Activated CD8-positive, alpha-beta T cell treated with anti-CD3 and anti-CD28 coated beads for 36 hours (primary cell): Measurements from ENCODE around the gene RAB25. TPM values are rescaled to one million over a fixed set of nuclear protein-coding genes. Genes with fewer than 3 reads are reported as not detected.
A peak's percentile ranks its signal among the peaks of the same experiment; 100 is the strongest.

Experiments used
- ATAC-seq: fragments of 200-7000 bp; cut with Tn5 transposase; one replicate; pipeline ENCODE4 v1.10.0; 2021; ENCODE audit warnings: mild to moderate bottlenecking, moderate library complexity
- CTCF ChIA-PET: fragments of 350-600 bp; sonication (Branson Sonifier 250); formaldehyde crosslinking; loops from one replicate; lab custom pipeline; 2021; ENCODE audit warnings: antibody characterized with exemption; lab: Charles Lee
- POLR2A ChIA-PET: fragments of 350-600 bp; sonication (Branson Sonifier 250); formaldehyde crosslinking; loops from one replicate; lab custom pipeline; 2021; ENCODE audit warnings: antibody characterized with exemption; lab: Charles Lee
- DNase-seq: peaks from one replicate; pipeline ENCODE4 v3.0.0-alpha.2; 2020
- H3K27ac Mint-ChIP-seq: one replicate; pipeline ENCODE4 v1.8.0; 2021; ENCODE audit warnings: mild to moderate bottlenecking, mixed read lengths
- H3K27me3 Mint-ChIP-seq: one replicate; pipeline ENCODE4 v1.8.0; 2021; ENCODE audit warnings: mixed read lengths
- H3K36me3 Mint-ChIP-seq: one replicate; pipeline ENCODE4 v1.8.0; 2021; ENCODE audit warnings: low read depth, mixed read lengths
- H3K4me1 Mint-ChIP-seq: one replicate; pipeline ENCODE4 v1.8.0; 2021; ENCODE audit warnings: low read depth, mixed read lengths
- H3K4me3 Mint-ChIP-seq: one replicate; pipeline ENCODE4 v1.8.0; 2021; ENCODE audit warnings: mild to moderate bottlenecking, moderate library complexity, mixed read lengths
- H3K9me3 Mint-ChIP-seq: one replicate; pipeline ENCODE4 v1.8.0; 2021; ENCODE audit warnings: mixed read lengths
- CTCF ChIP-seq: fragments of 200-600 bp; IDR thresholded peaks from one replicate; pipeline ENCODE4 v1.8.0; 2022; ENCODE audit warnings: antibody characterized with exemption, mild to moderate bottlenecking
- intact Hi-C: fragments of 100-400 bp; cut with micrococcal nuclease; formaldehyde crosslinking; loops from one replicate; pipeline ENCODE4 v1.10.0; 2022
- total RNA-seq, 2 experiments: library from RNA; stranded (reverse); gene quantifications; one replicate each; pipeline ENCODE4 v1.2.3, GENCODE V29; 2021

The RAB25 gene
- total RNA-seq, 2 experiments from 2014 or later, result 0.49 to 0.63 TPM

- ATAC-seq (no peak), DNase-seq (no peak)
- intact Hi-C loops, result no loop called here
- H3K4me3 Mint-ChIP-seq, result no peak overlapping the region
- peaks cover 11% of the 10 kb centered on the region for H3K27me3 Mint-ChIP-seq
- CTCF ChIA-PET, result interaction anchor here (1.0 to 22.5 kb wide), 4 partner anchors 9 to 32 kb away, joined by 3 to 772 read pairs (median 6); partner anchors contain the start of gene LMNA
- POLR2A ChIA-PET, result interaction anchor here (7.5 to 8.0 kb wide), 2 partner anchors 16 to 28 kb away, joined by 94 to 151 read pairs; partner anchors contain the start of gene LMNA
- H3K4me1 Mint-ChIP-seq, result peaks cover 72% of the 10 kb centered on the region
- H3K27ac Mint-ChIP-seq, result peak overlapping the region; percentile 11
- no peak for TF ChIP-seq CTCF
- H3K36me3 Mint-ChIP-seq, result no peaks in the 10 kb centered on the region
- no peaks in the 10 kb centered on the region for H3K9me3 Mint-ChIP-seq
These were observed 39.4 kb downstream of the RAB25 start for GRCh38 chr1:156100205-156100995.

DNA sequence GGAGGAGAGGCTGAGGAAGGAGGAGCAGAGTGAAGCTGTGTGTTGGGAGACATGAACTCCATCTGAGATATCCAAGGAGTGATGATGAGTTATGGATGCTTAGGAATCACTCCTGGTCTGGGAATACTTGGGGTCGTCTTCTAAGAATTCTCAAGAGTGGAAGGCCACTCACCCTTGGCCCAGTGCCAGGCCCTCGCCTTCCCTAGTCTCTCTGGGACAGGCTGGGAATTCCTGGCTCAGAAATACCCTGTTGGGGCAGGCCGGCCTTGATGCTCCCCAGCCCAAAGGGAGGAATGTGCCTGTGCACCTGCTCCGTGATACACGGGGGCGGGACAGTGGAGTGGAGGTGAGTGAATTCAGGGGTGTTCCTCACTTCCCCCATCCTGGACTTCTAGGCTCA is 40.9 kb downstream of the RAB25 start:
- ChIA-PET CTCF (interaction anchor here (1.0 to 22.5 kb wide), 3 partner anchors 11 to 30 kb away, joined by 3 to 772 read pairs (median 5); no protein-coding TSS in a partner anchor), POLR2A (interaction anchor here (1.2 to 3.6 kb wide), 6 partner anchors 12 to 122 kb away, joined by 3 to 24 read pairs (median 5); partner anchors contain the start of gene LMNA)
- TF ChIP-seq CTCF, result no peak
- no peak for DNase-seq
- H3K4me1 Mint-ChIP-seq, result peaks cover 70% of the 10 kb centered on the region
- no peak for ATAC-seq
- no peak overlapping the region for H3K4me3 Mint-ChIP-seq
- H3K27ac Mint-ChIP-seq, result no peak overlapping the region
- H3K36me3 Mint-ChIP-seq, result no peaks in the 10 kb centered on the region
- no peaks in the 10 kb centered on the region for H3K9me3 Mint-ChIP-seq
- peaks cover 9% of the 10 kb centered on the region for H3K27me3 Mint-ChIP-seq
- intact Hi-C loops, result no loop called here

DNA sequence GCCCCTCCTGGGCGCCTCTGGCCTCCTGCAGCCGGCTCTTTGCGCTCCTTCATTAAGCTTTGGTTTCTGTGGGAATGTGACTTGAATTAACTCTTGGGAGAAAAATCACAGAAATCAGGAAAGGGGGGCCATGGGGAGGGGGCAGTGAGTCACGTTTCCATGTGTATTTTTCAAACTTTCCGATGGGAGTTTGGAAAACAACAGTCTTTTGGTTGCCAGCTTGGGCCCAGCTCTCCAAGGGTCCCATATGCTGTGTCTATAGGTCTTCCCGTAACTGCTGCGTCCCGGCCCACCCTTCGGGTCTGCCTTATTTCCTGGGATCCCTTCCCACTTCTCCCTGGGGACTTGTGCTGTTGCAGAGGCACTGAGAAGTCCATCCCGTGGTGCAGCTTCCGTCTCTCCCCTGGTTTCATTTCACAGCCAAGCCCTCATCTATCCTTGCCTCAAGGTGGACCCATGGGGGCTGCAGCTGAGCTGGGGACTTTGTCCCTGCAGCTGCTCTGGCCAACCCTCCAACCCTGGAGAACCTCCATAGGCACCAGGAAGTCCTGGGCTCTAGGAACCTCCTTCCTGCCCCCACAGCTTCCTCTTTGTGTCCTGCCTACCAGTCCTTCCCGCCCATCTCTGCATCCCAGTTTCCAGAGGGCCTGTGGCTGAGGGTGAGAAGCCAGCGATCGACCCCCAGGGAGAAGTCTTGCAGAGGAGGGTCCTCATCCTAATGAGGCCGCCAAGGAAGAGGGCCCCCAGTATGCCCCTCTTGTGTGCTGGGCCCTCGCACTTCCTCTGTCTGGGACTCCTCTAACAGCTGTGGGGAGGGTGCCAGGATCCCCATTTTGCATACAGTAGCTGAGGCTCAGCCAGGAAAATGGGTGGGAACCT is 41.9 kb downstream of the RAB25 start:
- DNase-seq (no peak), ATAC-seq (no peak)
- no peak for TF ChIP-seq CTCF
- intact Hi-C loops, result no loop called here
- peak overlapping the region; percentile 71 for H3K27ac Mint-ChIP-seq
- H3K4me3 Mint-ChIP-seq, result no peak overlapping the region
- peaks cover 8% of the 10 kb centered on the region for H3K27me3 Mint-ChIP-seq
- CTCF ChIA-PET, result interaction anchor here (1.6 to 22.5 kb wide), 2 partner anchors 12 to 29 kb away, joined by 5 to 772 read pairs; no protein-coding TSS in a partner anchor
- POLR2A ChIA-PET, result interaction anchor here (0.7 to 3.6 kb wide), 9 partner anchors 11 to 180 kb away, joined by 3 to 24 read pairs (median 4); partner anchors contain the start of genes LMNA and SMG5
- peaks cover 67% of the 10 kb centered on the region for H3K4me1 Mint-ChIP-seq
- no peaks in the 10 kb centered on the region for H3K9me3 Mint-ChIP-seq
- H3K36me3 Mint-ChIP-seq, result no peaks in the 10 kb centered on the region

DNA sequence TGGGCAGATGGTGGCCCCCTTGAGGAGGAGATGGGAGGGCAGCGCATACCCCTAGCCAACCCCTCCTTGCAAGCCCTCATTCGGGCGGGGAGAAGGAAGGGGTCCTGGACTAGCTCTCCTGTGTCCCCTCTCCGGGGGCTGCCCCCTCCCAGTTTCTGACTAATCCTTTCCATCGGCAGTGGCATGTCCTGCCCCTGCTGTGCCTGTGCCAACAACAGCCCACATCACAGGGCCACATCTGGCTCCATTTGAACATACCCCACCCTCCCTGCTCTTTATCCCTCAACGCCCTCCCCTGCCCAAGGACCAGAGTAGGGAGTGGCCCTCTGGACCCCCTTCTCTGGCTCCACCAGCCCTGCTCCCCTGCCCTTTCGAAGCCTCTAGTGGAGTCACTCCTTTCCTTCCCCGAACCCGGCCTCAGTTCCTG is 42.6 kb downstream of the RAB25 start:
- ATAC-seq (peak; percentile 9), DNase-seq (peak; percentile 76)
- intact Hi-C loops, result no loop called here
- TF ChIP-seq CTCF, result no peak
- Mint-ChIP-seq H3K4me3 (no peak overlapping the region), H3K9me3 (no peaks in the 10 kb centered on the region), H3K27ac (peak overlapping the region; percentile 71), H3K27me3 (peaks cover 8% of the 10 kb centered on the region), H3K4me1 (peaks cover 63% of the 10 kb centered on the region), H3K36me3 (no peaks in the 10 kb centered on the region)
- ChIA-PET POLR2A (interaction anchor here (0.6 to 3.6 kb wide), 7 partner anchors 11 to 179 kb away, joined by 3 to 24 read pairs (median 4); partner anchors contain the start of genes LMNA and SMG5), CTCF (interaction anchor here (0.7 to 22.5 kb wide), 6 partner anchors 7 to 122 kb away, joined by 3 to 772 read pairs (median 32); no protein-coding TSS in a partner anchor)
